Ishikawa (cell line): Measurements from ENCODE around the gene HSPBP1.

Source experiments
- CEBPB ChIP-seq: IDR thresholded peaks from 2 replicates; pipeline ENCODE4 v1.6.1; 2012
- CREB1 ChIP-seq: IDR thresholded peaks from 2 replicates; pipeline ENCODE4 v1.6.1; 2012; ENCODE audit warnings: low read depth
- EGR1 ChIP-seq: IDR thresholded peaks from 2 replicates; pipeline ENCODE4 v1.6.1; 2012
- EP300 ChIP-seq: IDR thresholded peaks from 2 replicates; pipeline ENCODE4 v1.6.1; 2012; ENCODE audit warnings: borderline replicate concordance
- FOXM1 ChIP-seq: IDR thresholded peaks from 2 replicates; pipeline ENCODE4 v1.6.1; 2012; ENCODE audit warnings: low read depth, borderline replicate concordance
- MAX ChIP-seq: IDR thresholded peaks from 2 replicates; pipeline ENCODE4 v1.6.1; 2012
- NFIC ChIP-seq: IDR thresholded peaks from 2 replicates; pipeline ENCODE4 v1.6.1; 2012
- RAD21 ChIP-seq: IDR thresholded peaks from 2 replicates; pipeline ENCODE4 v1.6.1; 2012; ENCODE audit warnings: low read depth
- REST ChIP-seq: IDR thresholded peaks from 2 replicates; pipeline ENCODE4 v1.6.1; 2012; ENCODE audit warnings: low read depth, mild to moderate bottlenecking
- TAF1 ChIP-seq: IDR thresholded peaks from 2 replicates; pipeline ENCODE4 v1.6.1; 2012; ENCODE audit warnings: low read depth, mild to moderate bottlenecking
- TCF12 ChIP-seq: IDR thresholded peaks from 2 replicates; pipeline ENCODE4 v1.6.1; 2012; ENCODE audit warnings: low read depth
- TEAD4 ChIP-seq: IDR thresholded peaks from 2 replicates; pipeline ENCODE4 v1.6.1; 2012
- YY1 ChIP-seq: IDR thresholded peaks from 2 replicates; pipeline ENCODE4 v1.6.1; 2012; ENCODE audit warnings: low read depth
- ZBTB7A ChIP-seq: IDR thresholded peaks from 2 replicates; pipeline ENCODE4 v1.6.1; 2012; ENCODE audit warnings: low read depth
- TF ChIP-seq, protein P1 (sequence below): IDR thresholded peaks from 2 replicates; pipeline ENCODE4 v1.6.1; 2012

Gene HSPBP1

DNA sequence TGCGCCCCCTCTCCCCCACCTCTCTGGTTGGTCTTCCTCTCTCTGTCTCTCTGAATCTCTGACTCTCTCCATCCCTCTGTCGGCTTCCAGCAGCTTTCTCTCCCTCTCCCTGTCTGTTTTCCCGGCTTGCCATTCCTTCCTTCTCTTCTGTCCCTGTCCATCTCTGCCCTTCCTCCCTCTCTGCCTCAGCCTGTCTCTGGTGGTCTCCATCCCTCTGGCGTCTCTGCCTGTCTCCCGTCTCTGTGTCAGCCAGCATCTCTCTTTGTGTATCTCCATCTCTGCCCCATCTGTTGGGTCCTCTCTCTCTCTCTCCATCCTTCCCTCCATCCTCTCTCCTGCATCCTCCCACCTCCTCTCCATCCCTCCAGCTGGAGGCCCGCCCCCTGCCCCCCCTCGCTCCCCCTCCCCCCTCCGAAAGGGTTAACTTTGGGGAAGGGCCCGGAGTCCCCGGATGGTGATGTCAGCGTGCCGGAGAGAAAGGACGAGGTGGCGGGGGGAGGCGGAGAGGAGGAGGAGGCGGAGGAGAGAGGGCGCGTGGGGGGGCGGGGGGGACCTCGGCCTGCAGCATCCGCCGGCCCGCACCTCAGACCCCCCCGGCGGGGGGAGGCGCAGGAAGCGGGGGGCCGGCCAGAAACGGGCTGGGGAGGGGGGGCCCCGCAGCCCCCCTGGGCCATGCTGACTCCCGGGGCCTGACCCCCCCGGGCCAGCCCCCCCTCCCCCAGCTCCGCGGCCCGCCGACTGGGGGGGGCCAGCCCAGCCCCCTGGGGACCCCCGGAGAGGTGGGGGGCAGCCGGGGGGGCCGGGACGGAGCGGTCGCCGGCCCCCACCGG, 3.9 kb upstream of the HSPBP1 start, which contains the start of gene BRSK1:
TSS of gene BRSK1 (plus strand) at position 450 of the 830 bp plus-strand sequence. CDS start 446 bp downstream, outside the sequence.
- TF ChIP-seq TEAD4 (no peak), NFIC (no peak), CEBPB (no peak), EGR1 (no peak), TCF12 (no peak), EP300 (no peak)
- TF ChIP-seq, protein P1, sequence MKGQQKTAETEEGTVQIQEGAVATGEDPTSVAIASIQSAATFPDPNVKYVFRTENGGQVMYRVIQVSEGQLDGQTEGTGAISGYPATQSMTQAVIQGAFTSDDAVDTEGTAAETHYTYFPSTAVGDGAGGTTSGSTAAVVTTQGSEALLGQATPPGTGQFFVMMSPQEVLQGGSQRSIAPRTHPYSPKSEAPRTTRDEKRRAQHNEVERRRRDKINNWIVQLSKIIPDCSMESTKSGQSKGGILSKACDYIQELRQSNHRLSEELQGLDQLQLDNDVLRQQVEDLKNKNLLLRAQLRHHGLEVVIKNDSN: no peak

DNA sequence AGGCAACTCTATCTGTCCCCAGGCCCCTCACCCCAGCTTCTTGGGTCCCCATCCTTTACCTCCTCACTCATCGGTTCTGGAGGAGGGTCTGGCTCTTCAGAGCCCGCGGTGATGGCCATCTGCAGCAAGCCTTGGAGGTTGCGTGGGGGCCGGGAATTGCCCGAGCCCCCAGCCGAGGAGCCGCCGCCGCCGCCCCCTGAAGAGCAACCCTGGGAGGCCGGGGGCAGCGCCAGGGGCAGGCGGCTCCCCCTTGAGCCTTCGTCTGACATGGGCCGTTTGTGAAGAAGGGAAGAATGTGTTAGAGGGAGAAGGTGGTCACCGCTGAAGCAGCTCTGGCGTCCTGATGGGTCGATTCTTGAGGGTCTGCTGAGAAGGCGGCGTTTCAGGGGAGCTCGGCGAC, 570 bp downstream of the HSPBP1 start:
- TF ChIP-seq TAF1 (no peak), TEAD4 (no peak), TCF12 (no peak), RAD21 (no peak), NFIC (no peak), ZBTB7A (no peak), FOXM1 (no peak), EGR1 (no peak), MAX (no peak)
- TF ChIP-seq, protein P1: no peak

GRCh38 chr19:55278391-55279135, 1.3 kb downstream of the HSPBP1 start:
- TF ChIP-seq RAD21: no peak
- TF ChIP-seq ZBTB7A: no peak
- no peak for TF ChIP-seq CREB1
- no peak for TF ChIP-seq TCF12
- TF ChIP-seq YY1: no peak
- no peak for TF ChIP-seq TEAD4
- TF ChIP-seq, protein P1: no peak
- no peak for TF ChIP-seq TAF1
- no peak for TF ChIP-seq CEBPB
- no peak for TF ChIP-seq EGR1
- TF ChIP-seq MAX: no peak
- TF ChIP-seq FOXM1: no peak

GRCh38 chr19:55277494-55277893, 2.4 kb downstream of the HSPBP1 start:
- TF ChIP-seq NFIC (no peak), EP300 (no peak), EGR1 (no peak), REST (no peak)

- TF ChIP-seq EP300 (no peak), YY1 (no peak), CEBPB (no peak), FOXM1 (no peak), TAF1 (no peak), TCF12 (no peak), MAX (no peak), ZBTB7A (no peak), RAD21 (no peak), NFIC (no peak), REST (no peak)
- TF ChIP-seq, protein P1: no peak
Measured at GRCh38 chr19:55276720-55277430, 3.0 kb downstream of the HSPBP1 start.
